ENCODE data around the gene NME2. TPM values are rescaled to one million over a fixed set of nuclear protein-coding genes. Genes with fewer than 3 reads are reported as not detected.

The NME2 gene
- polyA plus RNA-seq, 1 experiment = 835 TPM

- ChIA-PET POLR2A (no interaction called here), CTCF (no interaction called here)
- DNase-seq (ENCODE audit: low read depth) = no peak
- Histone ChIP-seq H3K4me3 (ENCODE audit: low read depth, low read length) (no peak overlapping the region), H3K36me3 (ENCODE audit: control insufficient read depth, insufficient read depth, low read length) (peaks cover 11% of the 10 kb centered on the region), H3K27me3 (ENCODE audit: control insufficient read depth, insufficient read depth, low read length) (no peaks in the 10 kb centered on the region)
- TF ChIP-seq CTCF (IDR thresholded peaks at IDR 0.05; ENCODE audit: insufficient read depth, low read depth, low read length) = no peak
Measured at GRCh38 chr17:51200846-51201245, 34.6 kb downstream of the NME2 start.

GRCh38 chr17:51203838-51204237 lies 37.6 kb downstream of the NME2 start:
- Histone ChIP-seq H3K4me3 (ENCODE audit: low read depth, low read length) (no peak overlapping the region), H3K27me3 (ENCODE audit: control insufficient read depth, insufficient read depth, low read length) (no peaks in the 10 kb centered on the region), H3K36me3 (ENCODE audit: control insufficient read depth, insufficient read depth, low read length) (peaks cover 9% of the 10 kb centered on the region)
- TF ChIP-seq CTCF (IDR thresholded peaks at IDR 0.05; ENCODE audit: insufficient read depth, low read depth, low read length) = no peak
- no peak for DNase-seq (ENCODE audit: low read depth)
- ChIA-PET POLR2A (no interaction called here), CTCF (no interaction called here)

- TF ChIP-seq CTCF (IDR thresholded peaks at IDR 0.05; ENCODE audit: insufficient read depth, low read depth, low read length) = no peak
- H3K27me3 ChIP-seq (ENCODE audit: control insufficient read depth, insufficient read depth, low read length) = no peaks in the 10 kb centered on the region
- CTCF ChIA-PET = no interaction called here
- peaks cover 9% of the 10 kb centered on the region for H3K36me3 ChIP-seq (ENCODE audit: control insufficient read depth, insufficient read depth, low read length)
- DNase-seq (ENCODE audit: low read depth) = no peak
- POLR2A ChIA-PET = no interaction called here
- no peak overlapping the region for H3K4me3 ChIP-seq (ENCODE audit: low read depth, low read length)
Measured at GRCh38 chr17:51214920-51215319, 48.7 kb downstream of the NME2 start.

GRCh38 chr17:51217946-51218345 lies 51.7 kb downstream of the NME2 start:
- DNase-seq (ENCODE audit: low read depth) = no peak
- Histone ChIP-seq H3K4me3 (ENCODE audit: low read depth, low read length) (no peak overlapping the region), H3K27me3 (ENCODE audit: control insufficient read depth, insufficient read depth, low read length) (no peaks in the 10 kb centered on the region), H3K36me3 (ENCODE audit: control insufficient read depth, insufficient read depth, low read length) (peaks cover 10% of the 10 kb centered on the region)
- CTCF ChIA-PET = no interaction called here
- POLR2A ChIA-PET = no interaction called here
- no peak for TF ChIP-seq CTCF (IDR thresholded peaks at IDR 0.05; ENCODE audit: insufficient read depth, low read depth, low read length)

- Histone ChIP-seq H3K36me3 (ENCODE audit: control insufficient read depth, insufficient read depth, low read length) (peaks cover 14% of the 10 kb centered on the region), H3K4me3 (ENCODE audit: low read depth, low read length) (no peak overlapping the region), H3K27me3 (ENCODE audit: control insufficient read depth, insufficient read depth, low read length) (no peaks in the 10 kb centered on the region)
- no peak for TF ChIP-seq CTCF (IDR thresholded peaks at IDR 0.05; ENCODE audit: insufficient read depth, low read depth, low read length)
- ChIA-PET POLR2A (no interaction called here), CTCF (no interaction called here)
- DNase-seq (ENCODE audit: low read depth) = no peak
Measured at GRCh38 chr17:51221322-51221721, 55.1 kb downstream of the NME2 start.

Other genes with a start within 250 kb of the NME2 start
- gene SPAG9, start 45.5 kb upstream of the NME2 start, polyA plus RNA-seq (2011; rRNA removed) = 18.7 and 28.9 TPM in 2 replicates
- 178 and 261 TPM in 2 replicates for gene NME1, start 12.9 kb upstream of the NME2 start, polyA plus RNA-seq (2011; rRNA removed)
- 2.8 and 5.5 TPM in 2 replicates for gene MBTD1, start 93.6 kb downstream of the NME2 start, polyA plus RNA-seq (2011; rRNA removed)
- 6.8 and 14.1 TPM in 2 replicates for gene UTP18, start 94.1 kb downstream of the NME2 start, polyA plus RNA-seq (2011; rRNA removed)